ENCODE results near the gene PTPRZ1. TPM values are rescaled to one million over a fixed set of nuclear protein-coding genes. Genes with fewer than 3 reads are reported as not detected.
A peak's percentile ranks its signal among the peaks of the same experiment; 100 is the strongest.

The PTPRZ1 gene
- total and polyA plus RNA-seq, 2 of the 13 experiments (the other 11 are each of a cell fraction or from before 2014, with no cell fraction given) = not detected

- TF ChIP-seq, protein P1, sequence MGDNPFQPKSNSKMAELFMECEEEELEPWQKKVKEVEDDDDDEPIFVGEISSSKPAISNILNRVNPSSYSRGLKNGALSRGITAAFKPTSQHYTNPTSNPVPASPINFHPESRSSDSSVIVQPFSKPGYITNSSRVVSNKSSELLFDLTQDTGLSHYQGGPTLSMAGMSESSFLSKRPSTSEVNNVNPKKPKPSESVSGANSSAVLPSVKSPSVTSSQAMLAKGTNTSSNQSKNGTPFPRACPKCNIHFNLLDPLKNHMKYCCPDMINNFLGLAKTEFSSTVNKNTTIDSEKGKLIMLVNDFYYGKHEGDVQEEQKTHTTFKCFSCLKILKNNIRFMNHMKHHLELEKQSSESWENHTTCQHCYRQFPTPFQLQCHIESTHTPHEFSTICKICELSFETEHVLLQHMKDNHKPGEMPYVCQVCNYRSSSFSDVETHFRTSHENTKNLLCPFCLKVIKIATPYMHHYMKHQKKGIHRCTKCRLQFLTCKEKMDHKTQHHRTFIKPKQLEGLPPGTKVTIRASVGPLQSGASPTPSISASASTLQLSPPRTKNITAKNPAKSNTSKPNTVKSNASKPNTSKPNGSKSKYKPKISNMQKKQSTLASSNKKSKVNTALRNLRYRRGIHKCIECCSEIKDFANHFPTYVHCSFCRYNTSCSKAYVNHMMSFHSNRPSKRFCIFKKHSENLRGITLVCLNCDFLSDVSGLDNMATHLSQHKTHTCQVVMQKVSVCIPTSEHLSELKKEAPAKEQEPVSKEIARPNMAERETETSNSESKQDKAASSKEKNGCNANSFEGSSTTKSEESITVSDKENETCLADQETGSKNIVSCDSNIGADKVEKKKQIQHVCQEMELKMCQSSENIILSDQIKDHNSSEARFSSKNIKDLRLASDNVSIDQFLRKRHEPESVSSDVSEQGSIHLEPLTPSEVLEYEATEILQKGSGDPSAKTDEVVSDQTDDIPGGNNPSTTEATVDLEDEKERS (CRISPR knock-in tag; IDR thresholded peaks at IDR 0.05) = no peak
- TF ChIP-seq ZNF570 (CRISPR knock-in tag; IDR thresholded peaks at IDR 0.05; ENCODE audit: borderline replicate concordance) (no peak), MLLT10 (CRISPR knock-in tag; IDR thresholded peaks at IDR 0.05) (no peak), ZBTB8A (CRISPR knock-in tag; IDR thresholded peaks at IDR 0.05; ENCODE audit: borderline replicate concordance, low read depth) (no peak), ZNF121 (CRISPR knock-in tag; IDR thresholded peaks at IDR 0.05) (no peak), PHF20 (CRISPR knock-in tag; IDR thresholded peaks at IDR 0.05) (no peak), ZNF275 (CRISPR knock-in tag; IDR thresholded peaks at IDR 0.05; ENCODE audit: borderline replicate concordance) (no peak), PRPF4 (IDR thresholded peaks at IDR 0.05; ENCODE audit: low read depth, low read length, poor library complexity, severe bottlenecking) (no peak), SP4 (CRISPR knock-in tag; IDR thresholded peaks at IDR 0.05) (no peak), ZNF749 (CRISPR knock-in tag; IDR thresholded peaks at IDR 0.05; ENCODE audit: borderline replicate concordance) (no peak), USF2 (IDR thresholded peaks at IDR 0.05; ENCODE audit: low read depth, low read length) (peak; percentile 50), USF2 (CRISPR knock-in tag; IDR thresholded peaks at IDR 0.05; ENCODE audit: borderline replicate concordance) (peak; percentile 69; the same call in 1 of the 2 replicates), SOX5 (CRISPR knock-in tag; IDR thresholded peaks at IDR 0.05; ENCODE audit: borderline replicate concordance) (peak; percentile 81; the same call in 1 of the 2 replicates), FOXA3 (CRISPR knock-in tag; IDR thresholded peaks at IDR 0.05) (peak; percentile 70), CENPBD1 (CRISPR knock-in tag; IDR thresholded peaks at IDR 0.05; ENCODE audit: borderline replicate concordance, low read depth) (no peak), ZNF572 (CRISPR knock-in tag; IDR thresholded peaks at IDR 0.05) (no peak), ZNF790 (CRISPR knock-in tag; IDR thresholded peaks at IDR 0.05; ENCODE audit: borderline replicate concordance) (no peak), ASH2L (IDR thresholded peaks at IDR 0.05; ENCODE audit: insufficient read length, low read depth, low read length) (no peak), FOXO1 (CRISPR knock-in tag; IDR thresholded peaks at IDR 0.05) (peak; percentile 54; the same call in 1 of the 2 replicates), ZNF225 (CRISPR knock-in tag; IDR thresholded peaks at IDR 0.05) (no peak)
- TF ChIP-seq, protein P2, sequence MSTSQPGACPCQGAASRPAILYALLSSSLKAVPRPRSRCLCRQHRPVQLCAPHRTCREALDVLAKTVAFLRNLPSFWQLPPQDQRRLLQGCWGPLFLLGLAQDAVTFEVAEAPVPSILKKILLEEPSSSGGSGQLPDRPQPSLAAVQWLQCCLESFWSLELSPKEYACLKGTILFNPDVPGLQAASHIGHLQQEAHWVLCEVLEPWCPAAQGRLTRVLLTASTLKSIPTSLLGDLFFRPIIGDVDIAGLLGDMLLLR (CRISPR knock-in tag; IDR thresholded peaks at IDR 0.05) = no peak
These were observed 48.7 kb upstream of the PTPRZ1 start (continued) for GRCh38 chr7:121824276-121824675.
